SK-N-SH (cell line): Measurements from ENCODE around the gene NR6A1. TPM values are rescaled to one million over a fixed set of nuclear protein-coding genes. Genes with fewer than 3 reads are reported as not detected.

ENCODE experiments used
- CTCF ChIA-PET: fragments of 300-600, 350-600 bp; formaldehyde crosslinking; extraction: SDS; loops from one replicate; lab custom pipeline; 2021; lab: Yijun Ruan, JAX
- POLR2A ChIA-PET: fragments of 350-600 bp; sonication (Branson Sonifier 250); formaldehyde crosslinking; extraction: SDS; loops from one replicate; lab custom pipeline; 2020; ENCODE audit warnings: antibody characterized with exemption, inconsistent platforms; lab: Yijun Ruan, JAX
- DNase-seq: peaks from one replicate; pipeline ENCODE4 v3.0.0; 2012
- H2AFZ ChIP-seq: fragments of 200-600 bp; sonication (generic); 2 replicates; pipeline ENCODE4 v1.8.1; 2016; ENCODE audit warnings: antibody characterized with exemption, mild to moderate bottlenecking, low read depth
- H3F3A ChIP-seq: fragments of 200-600 bp; sonication (generic); replicated peaks from 2 replicates; pipeline ENCODE3; 2016; ENCODE audit warnings: antibody characterized with exemption, mild to moderate bottlenecking; ENCODE audit not compliant: insufficient read depth
- H3K27ac ChIP-seq, 2 experiments: fragments of 200-500 bp in 1 of 2; fragments of 200-600 bp in 1 of 2; sonication (Bioruptor generic) in 1 of 2; sonication (generic), shearing (Covaris generic) in 1 of 2; 2 replicates each; pipeline versions ENCODE4 v1.5.1 to v1.6.1; 2014 to 2016; ENCODE audit warnings: low read depth in 2 of 2, inconsistent platforms in 1 of 2, low read length in 1 of 2, mild to moderate bottlenecking in 1 of 2, mixed read lengths in 1 of 2
- H3K27me3 ChIP-seq: fragments of 200-600 bp; sonication (generic), shearing (Covaris generic); 2 replicates; pipeline ENCODE4 v1.6.1; 2016; ENCODE audit warnings: mixed run types; ENCODE audit not compliant: insufficient read depth
- H3K36me3 ChIP-seq, 2 experiments: fragments of 200-500 bp in 1 of 2; fragments of 200-600 bp in 1 of 2; sonication (Bioruptor generic) in 1 of 2; sonication (generic) in 1 of 2; replicated peaks in 1 of 2; 2 replicates each; pipeline versions ENCODE3 to v1.5.1; 2014 to 2016; ENCODE audit warnings: low read length in 1 of 2, mild to moderate bottlenecking in 1 of 2; ENCODE audit not compliant: insufficient read depth in 2 of 2, control insufficient read depth in 1 of 2
- H3K4me1 ChIP-seq, 2 experiments: fragments of 200-500 bp in 1 of 2; fragments of 200-600 bp in 1 of 2; sonication (Bioruptor generic) in 1 of 2; sonication (generic), shearing (Covaris generic) in 1 of 2; 2 replicates each; pipeline versions ENCODE4 v1.5.1 to v1.6.1; 2014 to 2016; ENCODE audit warnings: low read depth in 1 of 2, low read length in 1 of 2, mixed run types in 1 of 2; ENCODE audit not compliant: insufficient read depth in 2 of 2, control insufficient read depth in 1 of 2
- H3K4me2 ChIP-seq: fragments of 200-600 bp; sonication (generic), shearing (Covaris generic); 2 replicates; pipeline ENCODE4 v1.6.1; 2017; ENCODE audit warnings: mixed run types
- H3K4me3 ChIP-seq, 2 experiments: fragments of 200-500 bp in 1 of 2; fragments of 200-600 bp in 1 of 2; sonication (Bioruptor generic) in 1 of 2; sonication (generic), shearing (Covaris generic) in 1 of 2; 2 replicates each; pipeline versions ENCODE4 v1.5.1 to v1.8.1; 2014 to 2016; ENCODE audit warnings: low read depth in 2 of 2, inconsistent platforms in 1 of 2, low read length in 1 of 2, mild to moderate bottlenecking in 1 of 2, mixed read lengths in 1 of 2, moderate library complexity in 1 of 2
- H3K79me2 ChIP-seq: fragments of 200-600 bp; sonication (generic); 2 replicates; pipeline ENCODE4 v1.8.1; 2017; ENCODE audit warnings: mild to moderate bottlenecking; ENCODE audit not compliant: insufficient read depth
- H3K9ac ChIP-seq: fragments of 200-600 bp; sonication (generic); 2 replicates; pipeline ENCODE4 v1.6.1; 2017; ENCODE audit warnings: mixed run types
- H3K9me2 ChIP-seq: fragments of 200-600 bp; sonication (generic); 2 replicates; pipeline ENCODE4 v1.6.1; 2017; ENCODE audit warnings: mixed run types
- H3K9me3 ChIP-seq: fragments of 200-600 bp; sonication (generic); 2 replicates; pipeline ENCODE4 v1.6.1; 2017; ENCODE audit warnings: mixed run types, mild to moderate bottlenecking, moderate library complexity
- H4K20me1 ChIP-seq: fragments of 200-600 bp; sonication (generic); 2 replicates; pipeline ENCODE4 v1.6.1; 2017; ENCODE audit warnings: mild to moderate bottlenecking, mixed run types; ENCODE audit not compliant: insufficient read depth
- ELF1 ChIP-seq: IDR thresholded peaks from 2 replicates; pipeline ENCODE4 v1.4.0; 2012
- EP300 ChIP-seq, 2 experiments: IDR thresholded peaks; 2 replicates each; pipeline versions ENCODE4 v1.4.0 to v1.6.1; 2012; ENCODE audit warnings: borderline replicate concordance in 1 of 2, low read depth in 1 of 2, low read length in 1 of 2
- EZH2phosphoT487 ChIP-seq: fragments of 200-600 bp; sonication (generic); IDR thresholded peaks from 2 replicates; pipeline ENCODE4 v1.6.1; 2017; ENCODE audit warnings: low read depth, mixed run types, mild to moderate bottlenecking, antibody characterized with exemption, moderate library complexity, borderline replicate concordance
- FOSL2 ChIP-seq: IDR thresholded peaks from 2 replicates; pipeline ENCODE4 v1.4.0; 2012; ENCODE audit warnings: low read depth, mild to moderate bottlenecking, moderate library complexity, borderline replicate concordance
- FOXJ3 ChIP-seq: sonication (generic); formaldehyde crosslinking; IDR thresholded peaks from 2 replicates; pipeline ENCODE4 v1.5.1; 2020; ENCODE audit warnings: mild to moderate bottlenecking, missing genetic modification reagents
- FOXM1 ChIP-seq: IDR thresholded peaks from 2 replicates; pipeline ENCODE4 v1.4.0; 2012; ENCODE audit warnings: low read depth, mild to moderate bottlenecking
- JUND ChIP-seq: IDR thresholded peaks from 2 replicates; pipeline ENCODE4 v1.4.0; 2012
- MXI1 ChIP-seq: IDR thresholded peaks from 2 replicates; pipeline ENCODE4 v1.6.1; 2012; ENCODE audit warnings: mild to moderate bottlenecking, low read depth, low read length, improper control_type of control experiment
- RCOR1 ChIP-seq: fragments of 150-350 bp; IDR thresholded peaks from 2 replicates; pipeline ENCODE4 v1.6.1; 2017; ENCODE audit warnings: antibody characterized with exemption, low read length
- RXRA ChIP-seq: IDR thresholded peaks from 2 replicates; pipeline ENCODE4 v1.4.0; 2012; ENCODE audit warnings: low read depth, mild to moderate bottlenecking, borderline replicate concordance
- SMC3 ChIP-seq: IDR thresholded peaks from 2 replicates; pipeline ENCODE4 v1.6.1; 2012; ENCODE audit warnings: low read depth, low read length, improper control_type of control experiment
- TCF12 ChIP-seq: IDR thresholded peaks from 2 replicates; pipeline ENCODE4 v1.4.0; 2012
- TEAD4 ChIP-seq: IDR thresholded peaks from 2 replicates; pipeline ENCODE4 v1.4.0; 2012; ENCODE audit warnings: mild to moderate bottlenecking, borderline replicate concordance; ENCODE audit not compliant: insufficient read depth
- USF1 ChIP-seq: IDR thresholded peaks from 2 replicates; pipeline ENCODE4 v1.4.0; 2012; ENCODE audit warnings: low read depth, borderline replicate concordance
- YY1 ChIP-seq: IDR thresholded peaks from 2 replicates; pipeline ENCODE4 v1.4.0; 2012; ENCODE audit warnings: low read depth, mild to moderate bottlenecking
- ZBTB33 ChIP-seq: IDR thresholded peaks from 2 replicates; pipeline ENCODE4 v1.4.0; 2012; ENCODE audit warnings: low read depth, borderline replicate concordance
- WGBS: methylation state at CpG from one replicate; pipeline ENCODE4 v1.1.6; 2017; ENCODE audit warnings: low lambda C conversion rate; 5-methylcytosine and 5-hydroxymethylcytosine counted together
- polyA plus RNA-seq, 3 experiments: library from polyadenylated mRNA; depleted of rRNA; stranded (reverse); fragments of >200 nt; gene quantifications; 2 replicates each; pipeline ENCODE4 v1.2.3, GENCODE V29; 2012

Gene NR6A1
- polyA plus RNA-seq, 1 of the 3 experiments (the other 2 are of a cell fraction): 1.2 TPM

- H3F3A ChIP-seq: peaks cover 29% of the 10 kb centered on the region
- H3K36me3 ChIP-seq: no peaks in the 10 kb centered on the region
- no peaks in the 10 kb centered on the region for H3K9me2 ChIP-seq
- no peak for TF ChIP-seq EP300 (IDR thresholded peaks at IDR 0.05; ENCODE audit: borderline replicate concordance in 1 of 2, low read depth in 1 of 2, low read length in 1 of 2)
- no peak for TF ChIP-seq TEAD4
- TF ChIP-seq MXI1: no peak
- no peak for TF ChIP-seq TCF12
- no peak for TF ChIP-seq FOXJ3 (CRISPR knock-in tag)
- TF ChIP-seq YY1: no peak
- no peak for TF ChIP-seq RXRA
- no peak for TF ChIP-seq JUND
- no peak for TF ChIP-seq EZH2phosphoT487
- TF ChIP-seq ELF1: no peak
- no peak for TF ChIP-seq FOSL2
- TF ChIP-seq FOXM1: no peak
- no peak for TF ChIP-seq ZBTB33
- TF ChIP-seq USF1: no peak
- TF ChIP-seq SMC3: no peak
- no peak for TF ChIP-seq RCOR1
- H3K27me3 ChIP-seq: no peaks in the 10 kb centered on the region
- H3K79me2 ChIP-seq: no peaks in the 10 kb centered on the region
- no peak overlapping the region for H3K9ac ChIP-seq
- peak; percentile 11 for DNase-seq
- no peaks in the 10 kb centered on the region for H4K20me1 ChIP-seq
- H3K4me2 ChIP-seq: peak overlapping the region; percentile 55; the same call in 1 of the 2 replicates
- H3K4me1 ChIP-seq: peaks cover 3 to 25% of the 10 kb centered on the region in 2 experiments; a peak in 3 of 4 replicates
- ChIA-PET CTCF (interaction anchor here (1.1 to 3.3 kb wide), 8 partner anchors 21 to 47 kb away, joined by 3 to 22 read pairs (median 3); partner anchors contain the start of genes NR6A1 and WDR38), POLR2A (no interaction called here)
- 86% methylated on average over 11 of the region's 11 CpGs for WGBS
- no peaks in the 10 kb centered on the region for H3K9me3 ChIP-seq
- H3K27ac ChIP-seq: peak overlapping the region in 1 of 2 experiments; percentile 72; a peak in 1 of 4 replicates
- no peak overlapping the region for H3K4me3 ChIP-seq
- no peak overlapping the region for H2AFZ ChIP-seq
Measured at GRCh38 chr9:124813501-124814163, 42.5 kb upstream of the NR6A1 start.
